Mucosa of rectum (tissue), 2 donors: ENCODE results near the gene CCDC40.

Source experiments
- H3K27ac ChIP-seq, 2 donors: one replicate each; pipeline ENCODE4 v1.7.0; 2013; ENCODE audit warnings: inconsistent platforms in 2 of 2, low read depth in 2 of 2, low read length in 2 of 2
- H3K27me3 ChIP-seq, 2 donors: one replicate each; pipeline ENCODE4 v1.7.0; 2013; ENCODE audit warnings: low read length in 2 of 2; ENCODE audit not compliant: control insufficient read depth in 2 of 2, insufficient read depth in 2 of 2
- H3K36me3 ChIP-seq, 2 donors: one replicate each; pipeline ENCODE4 v1.7.0; 2013; ENCODE audit warnings: low read length in 2 of 2; ENCODE audit not compliant: control insufficient read depth in 2 of 2, insufficient read depth in 2 of 2
- H3K4me1 ChIP-seq, 2 donors: one replicate each; pipeline ENCODE4 v1.7.0; 2013; ENCODE audit warnings: low read length in 2 of 2, mild to moderate bottlenecking in 1 of 2; ENCODE audit not compliant: control insufficient read depth in 2 of 2, insufficient read depth in 2 of 2
- H3K4me3 ChIP-seq, 2 donors: one replicate each; pipeline ENCODE4 v1.7.0; 2013; ENCODE audit warnings: low read length in 2 of 2
- H3K9ac ChIP-seq, 2 donors: one replicate each; pipeline ENCODE4 v1.7.0; 2013; ENCODE audit warnings: low read length in 2 of 2, low read depth in 1 of 2, mild to moderate bottlenecking in 1 of 2
- H3K9me3 ChIP-seq, 2 donors: one replicate each; pipeline ENCODE4 v1.7.0; 2013; ENCODE audit warnings: low read length in 2 of 2; ENCODE audit not compliant: control insufficient read depth in 2 of 2
- donor health status: healthy.
- donor health status: Normal muscosa, but diverticular disease.

The CCDC40 gene

GRCh38 chr17:80108036-80108971 lies 71.9 kb downstream of the CCDC40 start:
- H3K4me3 ChIP-seq: no peak overlapping the region
- no peaks in the 10 kb centered on the region for H3K4me1 ChIP-seq
- H3K9ac ChIP-seq: no peak overlapping the region
- H3K36me3 ChIP-seq: no peaks in the 10 kb centered on the region
- no peaks in the 10 kb centered on the region for H3K9me3 ChIP-seq
- H3K27ac ChIP-seq: no peak overlapping the region
- no peaks in the 10 kb centered on the region for H3K27me3 ChIP-seq

GRCh38 chr17:80109066-80109660 lies 72.7 kb downstream of the CCDC40 start:
- H3K4me3 ChIP-seq: no peak overlapping the region
- no peaks in the 10 kb centered on the region for H3K4me1 ChIP-seq
- H3K9me3 ChIP-seq: no peaks in the 10 kb centered on the region
- H3K27ac ChIP-seq: no peak overlapping the region
- H3K27me3 ChIP-seq: no peaks in the 10 kb centered on the region
- no peak overlapping the region for H3K9ac ChIP-seq
- no peaks in the 10 kb centered on the region for H3K36me3 ChIP-seq

- Histone ChIP-seq H3K4me1 (no peaks in the 10 kb centered on the region), H3K9me3 (no peaks in the 10 kb centered on the region), H3K4me3 (no peak overlapping the region), H3K36me3 (no peaks in the 10 kb centered on the region), H3K27me3 (no peaks in the 10 kb centered on the region), H3K27ac (no peak overlapping the region), H3K9ac (no peak overlapping the region)
Measured at GRCh38 chr17:80109713-80110446, 73.4 kb downstream of the CCDC40 start.

- H3K4me1 ChIP-seq: no peaks in the 10 kb centered on the region
- H3K4me3 ChIP-seq: no peak overlapping the region
- no peaks in the 10 kb centered on the region for H3K9me3 ChIP-seq
- no peaks in the 10 kb centered on the region for H3K27me3 ChIP-seq
- H3K9ac ChIP-seq: no peak overlapping the region
- H3K27ac ChIP-seq: no peak overlapping the region
- no peaks in the 10 kb centered on the region for H3K36me3 ChIP-seq
Measured at GRCh38 chr17:80110447-80110812, 74.0 kb downstream of the CCDC40 start.

GRCh38 chr17:80110927-80111701 lies 74.7 kb downstream of the CCDC40 start:
- no peaks in the 10 kb centered on the region for H3K27me3 ChIP-seq
- no peak overlapping the region for H3K4me3 ChIP-seq
- H3K9me3 ChIP-seq: no peaks in the 10 kb centered on the region
- H3K27ac ChIP-seq: no peak overlapping the region
- no peaks in the 10 kb centered on the region for H3K4me1 ChIP-seq
- no peaks in the 10 kb centered on the region for H3K36me3 ChIP-seq
- H3K9ac ChIP-seq: no peak overlapping the region

- Histone ChIP-seq H3K9ac (no peak overlapping the region), H3K9me3 (no peaks in the 10 kb centered on the region), H3K4me3 (no peak overlapping the region), H3K27ac (no peak overlapping the region), H3K27me3 (no peaks in the 10 kb centered on the region), H3K36me3 (no peaks in the 10 kb centered on the region), H3K4me1 (no peaks in the 10 kb centered on the region)
Measured at GRCh38 chr17:80111702-80112470, 75.4 kb downstream of the CCDC40 start.

GRCh38 chr17:80112471-80113032 lies 76.1 kb downstream of the CCDC40 start:
- Histone ChIP-seq H3K27me3 (no peaks in the 10 kb centered on the region), H3K36me3 (no peaks in the 10 kb centered on the region), H3K27ac (no peak overlapping the region), H3K9ac (no peak overlapping the region), H3K9me3 (no peaks in the 10 kb centered on the region), H3K4me1 (no peaks in the 10 kb centered on the region), H3K4me3 (no peak overlapping the region)

- Histone ChIP-seq H3K9ac (no peak overlapping the region), H3K9me3 (no peaks in the 10 kb centered on the region), H3K36me3 (no peaks in the 10 kb centered on the region), H3K27me3 (no peaks in the 10 kb centered on the region), H3K4me3 (no peak overlapping the region), H3K27ac (no peak overlapping the region), H3K4me1 (no peaks in the 10 kb centered on the region)
Measured at GRCh38 chr17:80113033-80113484, 76.6 kb downstream of the CCDC40 start.

- no peaks in the 10 kb centered on the region for H3K27me3 ChIP-seq
- no peaks in the 10 kb centered on the region for H3K4me1 ChIP-seq
- H3K9ac ChIP-seq: no peak overlapping the region
- H3K9me3 ChIP-seq: no peaks in the 10 kb centered on the region
- no peak overlapping the region for H3K4me3 ChIP-seq
- no peak overlapping the region for H3K27ac ChIP-seq
- peaks cover 0 to 2% of the 10 kb centered on the region in 2 donors for H3K36me3 ChIP-seq
Measured at GRCh38 chr17:80114758-80115157, 78.3 kb downstream of the CCDC40 start.
